Adrenal gland (tissue), 5 donors: ENCODE data around the gene SCUBE1.

Experiments
- CTCF ChIP-seq, 6 experiments: fragments of 450-650 bp in 4 of 6; fragments of 200-600 bp in 2 of 6; sonication (generic) in 1 of 6; IDR thresholded peaks; 1 replicate in 5 of 6; 2 replicates in 1 of 6; pipeline versions ENCODE4 v1.5.1 to v1.8.0; 2016 to 2021; ENCODE audit warnings: antibody characterized with exemption in 6 of 6, mild to moderate bottlenecking in 2 of 6, moderate library complexity in 1 of 6
- POLR2A ChIP-seq, 2 donors: fragments of 450-650 bp; IDR thresholded peaks; one replicate each; pipeline ENCODE4 v1.6.1; 2017; ENCODE audit warnings: antibody characterized with exemption in 2 of 2, mild to moderate bottlenecking in 2 of 2, moderate library complexity in 1 of 2
- donor health status: DM: no; HTN: no; CAD: no.

- no peak for TF ChIP-seq POLR2A (IDR thresholded peaks at IDR 0.05)
- TF ChIP-seq CTCF (IDR thresholded peaks at IDR 0.05), result no peak
These were observed 20.4 kb upstream of the SCUBE1 start for GRCh38 chr22:43363315-43364168.
